ENCODE data around the gene NOP58.
"Not testable (repeated sequence)": the region's sequence is repeated elsewhere in the genome, so short reads cannot be mapped to it uniquely, and the experiment has no call there.

NOP58 gene

GRCh38 chr2:202251494-202251893, 14.1 kb upstream of the NOP58 start:
- DNase-seq (ENCODE audit: low spot score): no peak
- TF ChIP-seq CTCF (IDR thresholded peaks at IDR 0.05; ENCODE audit: borderline replicate concordance, control extremely low read depth, extremely low read depth, insufficient read depth, missing control alignments): no peak
- in situ Hi-C loops (cut with MboI; ENCODE audit: low sequenced_read_pairs, unreplicated experiment): no loop called here

- no peak for TF ChIP-seq CTCF (IDR thresholded peaks at IDR 0.05; ENCODE audit: borderline replicate concordance, control extremely low read depth, extremely low read depth, insufficient read depth, missing control alignments)
- in situ Hi-C loops (cut with MboI; ENCODE audit: low sequenced_read_pairs, unreplicated experiment): no loop called here
- DNase-seq (ENCODE audit: low spot score): no peak
Observed at GRCh38 chr2:202261531-202261930, 4.0 kb upstream of the NOP58 start.

GRCh38 chr2:202267495-202267894, 1.9 kb downstream of the NOP58 start:
- in situ Hi-C loops (cut with MboI; ENCODE audit: low sequenced_read_pairs, unreplicated experiment): no loop called here
- TF ChIP-seq CTCF (IDR thresholded peaks at IDR 0.05; ENCODE audit: borderline replicate concordance, control extremely low read depth, extremely low read depth, insufficient read depth, missing control alignments): no peak
- DNase-seq (ENCODE audit: low spot score): no peak

- no peak for DNase-seq (ENCODE audit: low spot score)
- no peak for TF ChIP-seq CTCF (IDR thresholded peaks at IDR 0.05; ENCODE audit: borderline replicate concordance, control extremely low read depth, extremely low read depth, insufficient read depth, missing control alignments)
Observed at GRCh38 chr2:202269585-202269984, 4.0 kb downstream of the NOP58 start.

GRCh38 chr2:202270487-202270886, 4.9 kb downstream of the NOP58 start:
- DNase-seq (ENCODE audit: low spot score): no peak
- TF ChIP-seq CTCF (IDR thresholded peaks at IDR 0.05; ENCODE audit: borderline replicate concordance, control extremely low read depth, extremely low read depth, insufficient read depth, missing control alignments): no peak
- in situ Hi-C loops (cut with MboI; ENCODE audit: low sequenced_read_pairs, unreplicated experiment): no loop called here

More at GRCh38 chr2:202269585-202269984, 4.0 kb downstream of the NOP58 start:
- in situ Hi-C loops (cut with MboI; ENCODE audit: low sequenced_read_pairs, unreplicated experiment): no loop called here

- in situ Hi-C loops (cut with MboI; ENCODE audit: low sequenced_read_pairs, unreplicated experiment); DNase-seq (ENCODE audit: low spot score): not testable (repeated sequence)
Observed at GRCh38 chr2:202276078-202276720, 10.6 kb downstream of the NOP58 start.

GRCh38 chr2:202278036-202278760, 12.6 kb downstream of the NOP58 start:
- no peak for DNase-seq (ENCODE audit: low spot score)
- no peak for TF ChIP-seq CTCF (IDR thresholded peaks at IDR 0.05; ENCODE audit: borderline replicate concordance, control extremely low read depth, extremely low read depth, insufficient read depth, missing control alignments)
- in situ Hi-C loops (cut with MboI; ENCODE audit: low sequenced_read_pairs, unreplicated experiment): no loop called here
